ENCODE results near the gene HPCAL4. TPM values are rescaled to one million over a fixed set of nuclear protein-coding genes. Genes with fewer than 3 reads are reported as not detected.

Gene HPCAL4
- total RNA-seq, 1 donor from 2014 or later: 0.20 TPM

- H3K4me3 ChIP-seq (ENCODE audit: insufficient read depth, low read depth, low read length): no peak overlapping the region
- Mint-ChIP-seq H3K9me3 (ENCODE audit: unreplicated experiment) (peaks cover 2% of the 10 kb centered on the region), H3K27me3 (ENCODE audit: low read depth, unreplicated experiment) (peaks cover 61% of the 10 kb centered on the region), H3K27ac (ENCODE audit: unreplicated experiment) (no peak overlapping the region), H3K4me1 (ENCODE audit: low read depth, unreplicated experiment) (no peaks in the 10 kb centered on the region), H3K4me3 (ENCODE audit: unreplicated experiment) (no peak overlapping the region), H3K36me3 (ENCODE audit: low read depth, unreplicated experiment) (peaks cover 26% of the 10 kb centered on the region)
- peaks cover 4% of the 10 kb centered on the region for H3K4me1 ChIP-seq (ENCODE audit: insufficient read depth, low read length)
- FAIRE-seq (no peak), DNase-seq (ENCODE audit: low read depth) (no peak)
- H4K20me1 ChIP-seq (ENCODE audit: insufficient read depth, low read length): peaks cover 4% of the 10 kb centered on the region
- H3K9ac ChIP-seq (ENCODE audit: low read length): no peak overlapping the region
- H2AFZ ChIP-seq (ENCODE audit: low read depth, low read length): no peak overlapping the region
- no peaks in the 10 kb centered on the region for H3K36me3 ChIP-seq (ENCODE audit: insufficient read depth, low read length)
- H3K9me3 ChIP-seq (ENCODE audit: insufficient read depth, low read depth, low read length): no peaks in the 10 kb centered on the region
- TF ChIP-seq EZH2 (IDR thresholded peaks at IDR 0.05; ENCODE audit: insufficient read depth, low read length): no peak
- no peak for TF ChIP-seq CTCF (IDR thresholded peaks at IDR 0.05; ENCODE audit: insufficient read depth, low read depth, low read length)
- peaks cover 64% of the 10 kb centered on the region for H3K27me3 ChIP-seq (ENCODE audit: insufficient read depth, low read length)
- H3K79me2 ChIP-seq (ENCODE audit: insufficient read depth, low read length): no peaks in the 10 kb centered on the region
- no peak overlapping the region for H3K4me2 ChIP-seq (ENCODE audit: low read length)
- H3K27ac ChIP-seq (ENCODE audit: low read depth, low read length): no peak overlapping the region
Measured at GRCh38 chr1:39631361-39632322, 59.6 kb downstream of the HPCAL4 start.

- Histone ChIP-seq H3K4me3 (ENCODE audit: insufficient read depth, low read depth, low read length) (no peak overlapping the region), H3K79me2 (ENCODE audit: insufficient read depth, low read length) (no peaks in the 10 kb centered on the region), H3K9me3 (ENCODE audit: insufficient read depth, low read depth, low read length) (no peaks in the 10 kb centered on the region), H3K4me2 (ENCODE audit: low read length) (no peak overlapping the region), H3K36me3 (ENCODE audit: insufficient read depth, low read length) (no peaks in the 10 kb centered on the region), H2AFZ (ENCODE audit: low read depth, low read length) (no peak overlapping the region), H3K27me3 (ENCODE audit: insufficient read depth, low read length) (peaks cover 60% of the 10 kb centered on the region), H4K20me1 (ENCODE audit: insufficient read depth, low read length) (peaks cover 4% of the 10 kb centered on the region), H3K4me1 (ENCODE audit: insufficient read depth, low read length) (peaks cover 4% of the 10 kb centered on the region), H3K9ac (ENCODE audit: low read length) (no peak overlapping the region), H3K27ac (ENCODE audit: low read depth, low read length) (no peak overlapping the region)
- no peak for TF ChIP-seq EZH2 (IDR thresholded peaks at IDR 0.05; ENCODE audit: insufficient read depth, low read length)
- no peak for TF ChIP-seq CTCF (IDR thresholded peaks at IDR 0.05; ENCODE audit: insufficient read depth, low read depth, low read length)
- FAIRE-seq: no peak
- Mint-ChIP-seq H3K9me3 (ENCODE audit: unreplicated experiment) (peaks cover 4% of the 10 kb centered on the region), H3K27ac (ENCODE audit: unreplicated experiment) (no peak overlapping the region), H3K27me3 (ENCODE audit: low read depth, unreplicated experiment) (peaks cover 52% of the 10 kb centered on the region), H3K4me3 (ENCODE audit: unreplicated experiment) (no peak overlapping the region), H3K4me1 (ENCODE audit: low read depth, unreplicated experiment) (peaks cover 12% of the 10 kb centered on the region), H3K36me3 (ENCODE audit: low read depth, unreplicated experiment) (peaks cover 26% of the 10 kb centered on the region)
- DNase-seq (ENCODE audit: low read depth): no peak
Measured at GRCh38 chr1:39628807-39629350, 62.4 kb downstream of the HPCAL4 start.

Other genes starting within 250 kb of the HPCAL4 start
- gene BMP8A, start 199.8 kb downstream of the HPCAL4 start, total RNA-seq: 0.34 and 0.84 TPM in 2 replicates
- 240 and 245 TPM in 2 replicates for gene PABPC4, start 114.6 kb downstream of the HPCAL4 start, total RNA-seq
- 1.1 and 3.1 TPM in 2 replicates for gene HEYL, start 51.8 kb downstream of the HPCAL4 start, total RNA-seq
- gene NT5C1A, start 19.3 kb downstream of the HPCAL4 start, total RNA-seq: 0.20 TPM in 1 of 2 replicates, not detected in the other
- 33.1 and 33.7 TPM in 2 replicates for gene PPIE, start 47.4 kb upstream of the HPCAL4 start, total RNA-seq
- gene OXCT2, start 79.9 kb upstream of the HPCAL4 start, total RNA-seq: 0.24 and 0.36 TPM in 2 replicates
- 0.16 TPM in 1 of 2 replicates, not detected in the other for gene BMP8B, start 97.4 kb upstream of the HPCAL4 start, total RNA-seq
- 19.2 and 21.9 TPM in 2 replicates for gene TRIT1, start 192.1 kb upstream of the HPCAL4 start, total RNA-seq
- gene MYCL, start 210.5 kb upstream of the HPCAL4 start, total RNA-seq: 3.3 and 3.8 TPM in 2 replicates

Data from astrocyte (in vitro differentiated cells and primary cell).